ENCODE measurements around the gene TMOD1.

The TMOD1 gene

GRCh38 chr9:97647996-97648395 is 146.5 kb downstream of the TMOD1 start:
- no peak for DNase-seq

Measured in CD4-positive, alpha-beta T cell treated with Interleukin-17A for 4 hours (primary cell).